HG03439 (cell line): Measurements from ENCODE around the gene TMEM126A.
"Not testable (repeated sequence)": the region's sequence is repeated elsewhere in the genome, so short reads cannot be mapped to it uniquely, and the experiment has no call there.

Experiments used
- ATAC-seq: cut with Tn5 transposase; IDR thresholded peaks from one replicate; pipeline ENCODE4 v1.9.1; 2021; ENCODE audit warnings: mild to moderate bottlenecking, moderate library complexity; ENCODE audit not compliant: unreplicated experiment

The TMEM126A gene

GRCh38 chr11:85656777-85657176, 9.0 kb downstream of the TMEM126A start:
- ATAC-seq: no peak

- no peak for ATAC-seq
Observed at GRCh38 chr11:85658180-85658579, 10.4 kb downstream of the TMEM126A start.

- ATAC-seq: no peak
Observed at GRCh38 chr11:85661972-85662664, 14.4 kb downstream of the TMEM126A start.

- ATAC-seq: no peak
Observed at GRCh38 chr11:85663080-85663752, 15.4 kb downstream of the TMEM126A start.

- peak; percentile 76 for ATAC-seq
Observed at GRCh38 chr11:85663753-85664614, 16.2 kb downstream of the TMEM126A start.

- peak; percentile 94 for ATAC-seq
Observed at GRCh38 chr11:85664615-85665481, 17.1 kb downstream of the TMEM126A start, which contains the start of gene CREBZF. Gene CREBZF (minus strand): TSS chr11:85665129. CDS start chr11:85664875, 254 bp downstream.

GRCh38 chr11:85665733-85666132, 18.0 kb downstream of the TMEM126A start:
- ATAC-seq: no peak

- ATAC-seq: no peak
Observed at GRCh38 chr11:85666687-85667086, 18.9 kb downstream of the TMEM126A start.

- no peak for ATAC-seq
Observed at GRCh38 chr11:85668157-85668556, 20.4 kb downstream of the TMEM126A start.

GRCh38 chr11:85670949-85671663, 23.3 kb downstream of the TMEM126A start:
- not testable (repeated sequence) for ATAC-seq

- no peak for ATAC-seq
Observed at GRCh38 chr11:85672105-85672902, 24.5 kb downstream of the TMEM126A start.

GRCh38 chr11:85673393-85673792, 25.6 kb downstream of the TMEM126A start:
- no peak for ATAC-seq

GRCh38 chr11:85679576-85679975, 31.8 kb downstream of the TMEM126A start:
- ATAC-seq: no peak

- no peak for ATAC-seq
Observed at GRCh38 chr11:85680897-85681296, 33.1 kb downstream of the TMEM126A start.

GRCh38 chr11:85682330-85683305, 34.9 kb downstream of the TMEM126A start:
- peak; percentile 82 for ATAC-seq

GRCh38 chr11:85685125-85685819, 37.5 kb downstream of the TMEM126A start:
- no peak for ATAC-seq

GRCh38 chr11:85685820-85686459, 38.2 kb downstream of the TMEM126A start, which contains the start of gene CCDC89:
Gene CCDC89 (minus strand): TSS chr11:85686195. CDS start chr11:85686130, 65 bp downstream.
- ATAC-seq: no peak
